GM08714 (cell line): ENCODE data around the gene TTLL11.

Experiments
- H3K4me3 ChIP-seq: fragments of 200-500 bp; sonication (Bioruptor generic); 2 replicates; pipeline ENCODE4 v1.5.1; 2014; ENCODE audit warnings: mild to moderate bottlenecking, low read length, inconsistent platforms
- ZNF274 ChIP-seq: IDR thresholded peaks from 2 replicates; pipeline ENCODE4 v1.6.1; 2012; ENCODE audit warnings: mild to moderate bottlenecking, low read depth, low read length

TTLL11 gene

GRCh38 chr9:121816845-121817450 lies 276.2 kb downstream of the TTLL11 start:
- H3K4me3 ChIP-seq = no peak overlapping the region
- no peak for TF ChIP-seq ZNF274

DNA sequence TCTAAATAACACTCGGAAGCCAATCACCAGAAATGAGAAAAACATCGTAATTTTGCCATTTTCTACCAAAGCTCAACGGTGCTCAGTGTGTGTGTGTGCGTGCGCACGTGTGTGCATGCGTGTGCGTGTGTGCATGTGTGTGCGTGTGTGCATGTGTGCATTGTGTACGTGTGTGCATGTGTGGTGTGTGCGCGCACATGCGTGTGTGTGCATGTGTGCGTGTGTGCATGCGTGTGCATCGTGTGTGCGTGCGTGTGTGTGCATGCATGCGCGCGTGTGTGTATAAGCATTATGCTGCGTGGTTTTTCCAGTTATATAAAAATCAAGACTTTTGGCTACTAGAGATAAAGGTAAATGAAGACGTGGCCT lies 276.7 kb downstream of the TTLL11 start:
- no peak for TF ChIP-seq ZNF274
- no peak overlapping the region for H3K4me3 ChIP-seq

DNA sequence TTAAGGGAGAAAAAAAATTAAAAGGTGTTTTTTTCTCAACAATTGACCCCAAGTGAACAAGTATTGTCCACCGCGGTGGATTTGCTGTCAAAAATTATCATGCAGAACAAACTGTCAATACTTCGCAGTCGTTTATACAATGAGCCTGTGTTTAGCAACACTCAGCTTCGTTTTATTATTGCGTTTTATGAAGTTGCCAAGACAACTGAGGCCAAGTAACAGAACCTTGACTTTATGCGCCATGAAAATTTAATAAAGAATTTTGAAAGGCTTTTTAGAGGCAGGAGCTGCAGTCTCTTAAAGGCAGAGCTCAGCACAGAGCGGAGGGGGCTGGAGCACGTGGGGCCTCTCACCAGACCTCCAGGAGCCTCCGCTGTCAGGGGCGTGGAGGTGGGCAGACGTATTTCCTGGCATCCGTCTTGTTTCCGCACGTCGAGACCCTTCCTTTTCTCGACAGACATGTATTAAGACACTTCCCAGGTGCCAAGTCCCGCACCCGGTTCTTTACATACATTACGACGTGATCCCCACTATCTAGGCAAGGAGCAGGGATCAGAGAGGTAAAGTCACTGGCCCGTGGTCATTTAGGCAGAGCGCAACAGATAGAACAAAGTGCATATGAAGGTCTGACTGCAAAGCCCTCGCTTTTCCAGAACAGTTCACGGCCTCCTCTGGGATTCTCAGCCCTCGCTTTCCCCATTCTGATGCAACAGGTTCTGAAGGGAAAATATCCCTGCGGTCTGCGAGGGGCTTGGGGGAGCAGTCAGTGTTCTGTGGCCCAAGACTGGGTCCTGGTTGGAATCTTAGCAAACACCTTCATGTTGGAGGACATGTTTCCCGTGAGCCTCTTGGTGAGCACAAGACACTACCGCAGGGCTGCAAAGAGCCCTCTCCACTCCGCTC lies 277.3 kb downstream of the TTLL11 start:
- H3K4me3 ChIP-seq = no peak overlapping the region
- TF ChIP-seq ZNF274 = no peak

- TF ChIP-seq ZNF274 = no peak
- H3K4me3 ChIP-seq = no peak overlapping the region
Observed at GRCh38 chr9:121815084-121815483, 278.0 kb downstream of the TTLL11 start.

DNA sequence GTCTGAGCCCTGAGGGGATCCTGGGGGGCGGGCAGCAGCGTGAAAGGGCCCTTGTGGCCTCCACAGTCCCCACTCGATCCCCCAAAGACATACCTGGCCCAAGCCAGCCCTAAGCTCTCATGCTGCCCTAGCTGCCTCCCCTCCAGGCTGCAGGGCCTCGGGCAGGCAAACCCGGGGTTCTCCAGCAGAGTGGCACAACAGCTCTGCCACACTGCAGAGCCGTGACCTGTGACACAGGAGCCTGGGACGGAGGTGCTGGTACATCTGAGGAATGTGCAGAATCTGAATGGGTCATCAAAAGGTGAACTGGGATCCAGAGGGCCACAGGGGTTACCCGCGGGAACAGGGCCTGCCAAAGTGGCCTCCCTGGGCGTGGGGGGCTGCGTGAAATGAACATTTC lies 278.5 kb downstream of the TTLL11 start:
- no peak overlapping the region for H3K4me3 ChIP-seq
- no peak for TF ChIP-seq ZNF274

- TF ChIP-seq ZNF274 = no peak
- no peak overlapping the region for H3K4me3 ChIP-seq
Observed at GRCh38 chr9:121813519-121814210, 279.4 kb downstream of the TTLL11 start.

DNA sequence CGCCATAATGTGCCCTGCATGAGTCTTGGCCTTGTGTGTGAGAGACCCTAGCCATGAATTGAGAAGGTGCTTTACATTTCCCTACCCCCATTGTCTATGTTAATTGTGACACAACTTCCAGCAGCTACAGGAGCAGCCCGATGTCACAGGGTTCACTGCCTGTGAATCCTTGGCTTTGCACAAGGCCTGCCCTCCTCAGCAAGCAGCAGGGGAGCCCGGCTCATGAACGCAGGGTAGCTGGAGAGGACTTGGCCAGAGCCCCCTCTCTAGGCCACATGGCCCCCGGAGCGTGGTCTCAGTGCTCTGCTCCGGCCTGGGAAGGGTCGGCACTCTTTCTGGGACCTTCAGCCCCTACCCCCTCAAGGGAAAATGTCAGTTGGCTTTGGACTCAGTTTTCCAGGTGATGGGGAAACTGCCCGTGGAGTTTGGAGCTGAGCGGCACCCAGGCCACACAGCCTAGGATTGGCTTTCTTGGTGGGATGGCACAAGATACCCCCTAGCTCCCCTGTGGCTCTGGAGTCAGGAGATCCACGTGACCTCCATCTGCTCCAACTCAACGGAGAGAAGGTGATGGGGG lies 280.9 kb downstream of the TTLL11 start:
- H3K4me3 ChIP-seq = no peak overlapping the region
- TF ChIP-seq ZNF274 = no peak

DNA sequence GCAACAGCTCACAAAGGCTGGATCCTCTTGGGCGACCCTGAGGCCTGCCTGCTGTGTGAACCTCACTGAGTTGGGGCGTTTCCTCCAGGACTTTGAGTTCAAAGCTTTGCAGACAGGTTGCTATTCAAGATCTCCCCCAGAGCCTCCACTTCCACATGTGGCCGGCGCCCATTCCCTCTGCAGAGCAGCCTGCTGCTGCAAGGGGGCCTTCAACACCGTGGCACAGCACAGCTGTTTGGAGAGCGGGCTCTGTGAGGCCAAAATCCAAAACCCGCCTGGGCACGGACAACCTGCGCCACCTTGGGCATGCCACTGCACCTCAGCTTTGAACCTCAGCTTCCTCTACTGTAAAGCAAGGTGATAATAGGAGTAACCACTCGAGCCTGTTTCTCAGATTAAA lies 281.4 kb downstream of the TTLL11 start:
- no peak for TF ChIP-seq ZNF274
- no peak overlapping the region for H3K4me3 ChIP-seq

GRCh38 chr9:121811140-121811539 lies 282.0 kb downstream of the TTLL11 start:
- H3K4me3 ChIP-seq = no peak overlapping the region
- no peak for TF ChIP-seq ZNF274

DNA sequence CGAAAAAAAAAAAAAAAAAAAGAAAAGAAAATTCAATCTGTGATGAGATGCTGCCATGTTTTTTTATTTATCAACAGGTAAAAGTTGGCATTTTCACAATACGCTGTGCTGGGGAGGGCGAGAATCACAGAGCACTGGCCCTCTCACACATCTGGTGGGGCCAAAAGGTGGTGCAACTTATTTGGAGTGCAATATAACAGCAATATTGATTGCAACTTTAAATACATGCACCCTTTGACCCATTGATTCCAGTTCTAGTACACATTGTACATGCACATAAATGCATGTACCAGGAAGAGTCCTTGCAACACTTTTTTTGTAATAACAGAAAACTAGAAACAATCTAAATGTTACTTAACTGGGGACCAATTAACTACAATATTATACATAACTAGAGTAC lies 282.6 kb downstream of the TTLL11 start:
- TF ChIP-seq ZNF274 = no peak

GRCh38 chr9:121809356-121810050 lies 283.6 kb downstream of the TTLL11 start:
- TF ChIP-seq ZNF274 = no peak
- no peak overlapping the region for H3K4me3 ChIP-seq

More for the DNA sequence above, 282.6 kb downstream of the TTLL11 start:
- H3K4me3 ChIP-seq = no peak overlapping the region

- no peak overlapping the region for H3K4me3 ChIP-seq
- TF ChIP-seq ZNF274 = no peak
Observed at GRCh38 chr9:121808781-121809180, 284.3 kb downstream of the TTLL11 start.

DNA sequence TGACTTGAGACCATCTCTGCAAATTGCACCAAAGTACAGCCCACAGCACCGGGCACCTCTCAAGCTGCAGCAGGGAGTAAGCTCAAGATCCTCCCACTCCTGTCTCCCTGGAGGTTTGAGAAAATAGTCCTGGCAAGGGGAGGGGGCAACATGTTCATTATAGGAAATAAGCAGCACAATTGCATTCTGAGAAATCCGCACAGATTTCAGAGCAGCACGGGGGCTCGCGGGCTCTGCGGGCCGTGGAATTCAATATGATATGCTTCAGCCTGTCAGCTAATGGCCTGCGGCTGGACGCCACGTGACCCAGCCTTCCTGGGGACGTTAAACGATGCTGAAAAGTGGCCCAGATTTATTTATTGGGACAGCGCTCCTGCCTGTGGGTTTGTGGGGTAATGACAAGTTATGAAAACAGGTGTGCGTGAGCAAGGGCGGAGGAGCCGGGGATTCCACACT lies 285.3 kb downstream of the TTLL11 start:
- no peak overlapping the region for H3K4me3 ChIP-seq
- no peak for TF ChIP-seq ZNF274
